Measurements from ENCODE around the gene LACC1.

DNA sequence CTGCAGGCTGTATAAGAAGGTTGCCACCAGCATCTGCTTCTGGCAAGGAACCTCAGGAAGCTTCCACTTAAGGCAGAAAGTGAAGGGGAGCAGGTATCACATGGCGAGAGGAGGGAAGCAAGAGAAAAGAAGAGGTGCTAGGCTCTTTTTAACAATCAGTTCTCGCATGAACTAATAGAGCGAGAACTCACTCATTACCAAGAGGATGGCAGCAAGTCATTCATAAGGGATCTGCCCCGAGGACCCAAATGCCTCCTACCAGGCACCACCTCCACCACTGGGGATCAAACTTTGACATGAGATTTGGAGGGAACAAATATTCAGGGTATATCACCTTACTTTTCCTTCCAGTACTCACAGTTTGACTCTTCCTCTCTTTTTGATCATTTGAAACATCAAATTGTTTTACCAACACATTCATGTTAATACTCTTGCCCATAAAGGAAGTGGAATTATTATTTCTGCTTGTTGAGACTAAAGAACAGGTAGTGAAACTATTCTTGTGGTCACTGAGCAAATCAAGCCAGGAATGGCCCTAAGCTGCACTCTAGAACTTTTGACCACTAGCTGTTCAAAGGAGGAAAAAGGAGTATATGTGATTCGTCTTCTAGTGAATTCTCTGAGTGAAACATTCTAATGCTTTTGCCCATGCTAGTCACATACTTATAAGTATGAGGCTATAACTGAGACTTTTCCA, 45.0 kb downstream of the LACC1 start:
- TF ChIP-seq ZNF622 (IDR thresholded peaks at IDR 0.05) = no peak
- no peak for TF ChIP-seq EP300 (IDR thresholded peaks at IDR 0.05; ENCODE audit: borderline replicate concordance in 1 of 2, control insufficient read depth in 1 of 2, low read depth in 2 of 2, low read length in 2 of 2)
- TF ChIP-seq SUPT20H (IDR thresholded peaks at IDR 0.05; ENCODE audit: borderline replicate concordance, control insufficient read depth, low read depth, low read length) = no peak
- no peak for TF ChIP-seq HDGF (IDR thresholded peaks at IDR 0.05)
- TF ChIP-seq, protein P1, sequence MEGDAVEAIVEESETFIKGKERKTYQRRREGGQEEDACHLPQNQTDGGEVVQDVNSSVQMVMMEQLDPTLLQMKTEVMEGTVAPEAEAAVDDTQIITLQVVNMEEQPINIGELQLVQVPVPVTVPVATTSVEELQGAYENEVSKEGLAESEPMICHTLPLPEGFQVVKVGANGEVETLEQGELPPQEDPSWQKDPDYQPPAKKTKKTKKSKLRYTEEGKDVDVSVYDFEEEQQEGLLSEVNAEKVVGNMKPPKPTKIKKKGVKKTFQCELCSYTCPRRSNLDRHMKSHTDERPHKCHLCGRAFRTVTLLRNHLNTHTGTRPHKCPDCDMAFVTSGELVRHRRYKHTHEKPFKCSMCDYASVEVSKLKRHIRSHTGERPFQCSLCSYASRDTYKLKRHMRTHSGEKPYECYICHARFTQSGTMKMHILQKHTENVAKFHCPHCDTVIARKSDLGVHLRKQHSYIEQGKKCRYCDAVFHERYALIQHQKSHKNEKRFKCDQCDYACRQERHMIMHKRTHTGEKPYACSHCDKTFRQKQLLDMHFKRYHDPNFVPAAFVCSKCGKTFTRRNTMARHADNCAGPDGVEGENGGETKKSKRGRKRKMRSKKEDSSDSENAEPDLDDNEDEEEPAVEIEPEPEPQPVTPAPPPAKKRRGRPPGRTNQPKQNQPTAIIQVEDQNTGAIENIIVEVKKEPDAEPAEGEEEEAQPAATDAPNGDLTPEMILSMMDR (IDR thresholded peaks at IDR 0.05 in 2 of 3, conservative IDR thresholded peaks at IDR 0.05 in 1 of 3; ENCODE audit: control insufficient read depth in 2 of 3, extremely low read depth in 1 of 3, insufficient read depth in 1 of 3, low read depth in 3 of 3, low read length in 3 of 3) = no peak
- TF ChIP-seq POLR2A (IDR thresholded peaks at IDR 0.05; ENCODE audit: low read depth, low read length) = no peak

Data from GM12878 (cell line).